K562 (cell line): ENCODE measurements around the gene TXN2. TPM values are rescaled to one million over a fixed set of nuclear protein-coding genes. Genes with fewer than 3 reads are reported as not detected.

Experiments used
- ATF7 ChIP-seq: fragments of 450-650 bp; IDR thresholded peaks from 2 replicates; pipeline ENCODE4 v1.7.1; 2014; ENCODE audit warnings: mild to moderate bottlenecking, moderate library complexity
- CREB3 ChIP-seq: fragments of 450-650 bp; conservative IDR thresholded peaks from 2 replicates; pipeline ENCODE4 v1.6.1; 2016; ENCODE audit warnings: missing genetic modification characterization, low read depth, mild to moderate bottlenecking, missing compliant biosample characterization, moderate library complexity
- GABPB2 ChIP-seq: fragments of 250-450 bp; sonication (Bioruptor Pico); conservative IDR thresholded peaks from 2 replicates; pipeline ENCODE4 v1.5.1; 2021; ENCODE audit warnings: mild to moderate bottlenecking
- KLF16 ChIP-seq: IDR thresholded peaks from 2 replicates; pipeline ENCODE4 v1.6.1; 2016; ENCODE audit warnings: antibody characterized with exemption
- L3MBTL2 ChIP-seq: fragments of 450-650 bp; IDR thresholded peaks from 2 replicates; pipeline ENCODE4 v1.6.1; 2016; ENCODE audit warnings: mild to moderate bottlenecking, moderate library complexity
- POLR2AphosphoS2 ChIP-seq: IDR thresholded peaks from 2 replicates; pipeline ENCODE4 v1.6.1; 2012; ENCODE audit warnings: low read length, improper control_type of control experiment
- RB1 ChIP-seq: fragments of 450-650 bp; IDR thresholded peaks from 2 replicates; pipeline ENCODE4 v1.6.1; 2017; ENCODE audit warnings: low read depth, mild to moderate bottlenecking
- STAG1 ChIP-seq: sonication (generic); formaldehyde crosslinking; IDR thresholded peaks from 2 replicates; pipeline ENCODE4 v1.5.0; 2020; ENCODE audit warnings: missing genetic modification reagents, borderline replicate concordance
- SUPT5H ChIP-seq: fragments of 450-650 bp; IDR thresholded peaks from 2 replicates; pipeline ENCODE4 v1.6.1; 2016
- polyA plus RNA-seq, 8 experiments: library from polyadenylated mRNA; depleted of rRNA in 4 of 8; stranded (reverse) in 5 of 8; unstranded in 3 of 8; fragments of >200 nt; fragmentation: Nextera tagmentation in 2 of 8; fragmentation: Illumina TruSeq in 1 of 8; extraction: Ambion mirVana in 2 of 8; extraction: Trizol in 1 of 8; gene quantifications; 2 replicates each; pipeline versions ENCODE4 v1.2.1 to v1.2.3, GENCODE V29; 2011 to 2014; ENCODE audit warnings: inconsistent platforms in 1 of 8, missing spikeins in 1 of 8
- total RNA-seq, 7 experiments: library from RNA; depleted of rRNA in 6 of 7; stranded (reverse); fragments of >200 nt in 6 of 7; fragmentation: Illumina TruSeq in 2 of 7; extraction: Trizol in 2 of 7; gene quantifications; 2 replicates each; pipeline versions ENCODE4 v1.2.1 to v1.2.3, GENCODE V29; 2011 to 2021; ENCODE audit warnings: low replicate concordance in 1 of 7
- TF ChIP-seq, protein P1 (sequence below), 2 experiments: fragments of 450-650 bp; formaldehyde crosslinking in 1 of 2; IDR thresholded peaks; 2 replicates each; pipeline versions ENCODE4 v1.4.0 to v1.6.1; 2014 to 2020; ENCODE audit warnings: mild to moderate bottlenecking in 2 of 2, borderline replicate concordance in 1 of 2, low read depth in 1 of 2
- TF ChIP-seq, protein P2 (sequence below): fragments of 450-650 bp; IDR thresholded peaks from 2 replicates; pipeline ENCODE4 v1.6.1; 2017; ENCODE audit warnings: antibody characterized with exemption, mild to moderate bottlenecking

Gene TXN2
- total and polyA plus RNA-seq, 9 of the 15 experiments (the other 6 are each of a cell fraction or from before 2014, with no cell fraction given), result 48.5 to 399 (median 118) TPM

DNA sequence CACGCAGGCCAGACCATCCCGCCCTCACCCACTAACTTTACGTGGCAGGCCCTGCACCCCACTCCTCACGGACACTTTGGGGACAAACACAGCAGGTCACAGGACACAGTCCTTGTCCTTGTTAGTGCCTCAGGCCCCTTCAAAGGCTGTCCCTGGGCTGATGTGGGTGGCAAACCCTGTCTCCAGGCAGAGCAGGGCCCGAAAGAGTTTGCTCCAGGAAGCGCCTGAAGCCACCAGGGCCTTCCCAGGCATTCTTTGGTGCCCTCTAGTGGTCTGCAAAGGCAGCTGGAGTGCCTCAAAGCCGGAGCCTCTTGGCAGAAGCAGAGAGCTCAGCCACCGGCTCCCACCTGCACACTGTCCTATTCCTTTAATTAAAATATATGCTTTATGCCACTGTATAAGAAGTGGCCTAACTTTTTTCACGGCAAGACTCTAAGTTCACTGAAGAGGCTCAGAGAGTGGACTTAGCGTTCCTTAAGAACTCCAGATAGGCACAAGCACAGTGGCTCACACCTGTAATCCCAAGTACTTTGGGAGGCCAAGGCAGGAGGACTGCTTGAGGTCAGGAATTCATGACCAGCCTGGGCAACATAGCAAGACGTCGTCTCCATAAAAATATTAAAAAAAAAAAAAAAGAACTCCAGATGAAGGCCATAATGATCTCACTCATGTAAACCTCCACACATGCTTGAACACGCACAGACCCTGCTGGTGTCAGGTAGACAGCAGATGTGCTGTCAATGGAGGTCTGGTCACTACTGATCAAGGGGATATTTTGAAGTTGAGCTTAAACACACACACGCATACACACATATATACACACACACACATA lies 11.1 kb downstream of the TXN2 start (continued):
- TF ChIP-seq, protein P1, sequence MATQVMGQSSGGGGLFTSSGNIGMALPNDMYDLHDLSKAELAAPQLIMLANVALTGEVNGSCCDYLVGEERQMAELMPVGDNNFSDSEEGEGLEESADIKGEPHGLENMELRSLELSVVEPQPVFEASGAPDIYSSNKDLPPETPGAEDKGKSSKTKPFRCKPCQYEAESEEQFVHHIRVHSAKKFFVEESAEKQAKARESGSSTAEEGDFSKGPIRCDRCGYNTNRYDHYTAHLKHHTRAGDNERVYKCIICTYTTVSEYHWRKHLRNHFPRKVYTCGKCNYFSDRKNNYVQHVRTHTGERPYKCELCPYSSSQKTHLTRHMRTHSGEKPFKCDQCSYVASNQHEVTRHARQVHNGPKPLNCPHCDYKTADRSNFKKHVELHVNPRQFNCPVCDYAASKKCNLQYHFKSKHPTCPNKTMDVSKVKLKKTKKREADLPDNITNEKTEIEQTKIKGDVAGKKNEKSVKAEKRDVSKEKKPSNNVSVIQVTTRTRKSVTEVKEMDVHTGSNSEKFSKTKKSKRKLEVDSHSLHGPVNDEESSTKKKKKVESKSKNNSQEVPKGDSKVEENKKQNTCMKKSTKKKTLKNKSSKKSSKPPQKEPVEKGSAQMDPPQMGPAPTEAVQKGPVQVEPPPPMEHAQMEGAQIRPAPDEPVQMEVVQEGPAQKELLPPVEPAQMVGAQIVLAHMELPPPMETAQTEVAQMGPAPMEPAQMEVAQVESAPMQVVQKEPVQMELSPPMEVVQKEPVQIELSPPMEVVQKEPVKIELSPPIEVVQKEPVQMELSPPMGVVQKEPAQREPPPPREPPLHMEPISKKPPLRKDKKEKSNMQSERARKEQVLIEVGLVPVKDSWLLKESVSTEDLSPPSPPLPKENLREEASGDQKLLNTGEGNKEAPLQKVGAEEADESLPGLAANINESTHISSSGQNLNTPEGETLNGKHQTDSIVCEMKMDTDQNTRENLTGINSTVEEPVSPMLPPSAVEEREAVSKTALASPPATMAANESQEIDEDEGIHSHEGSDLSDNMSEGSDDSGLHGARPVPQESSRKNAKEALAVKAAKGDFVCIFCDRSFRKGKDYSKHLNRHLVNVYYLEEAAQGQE (IDR thresholded peaks at IDR 0.05; ENCODE audit: borderline replicate concordance), result peak; percentile 84
- TF ChIP-seq, protein P1 (CRISPR knock-in tag; IDR thresholded peaks at IDR 0.05; ENCODE audit: low read depth), result no peak
- TF ChIP-seq L3MBTL2, result peak; percentile 20; the same call in 1 of the 2 replicates
- no peak for TF ChIP-seq GABPB2 (CRISPR knock-in tag)
- peak; percentile 77; the same call in 1 of the 2 replicates for TF ChIP-seq STAG1 (CRISPR knock-in tag)
- TF ChIP-seq RB1, result peak; percentile 71
- TF ChIP-seq, protein P2, sequence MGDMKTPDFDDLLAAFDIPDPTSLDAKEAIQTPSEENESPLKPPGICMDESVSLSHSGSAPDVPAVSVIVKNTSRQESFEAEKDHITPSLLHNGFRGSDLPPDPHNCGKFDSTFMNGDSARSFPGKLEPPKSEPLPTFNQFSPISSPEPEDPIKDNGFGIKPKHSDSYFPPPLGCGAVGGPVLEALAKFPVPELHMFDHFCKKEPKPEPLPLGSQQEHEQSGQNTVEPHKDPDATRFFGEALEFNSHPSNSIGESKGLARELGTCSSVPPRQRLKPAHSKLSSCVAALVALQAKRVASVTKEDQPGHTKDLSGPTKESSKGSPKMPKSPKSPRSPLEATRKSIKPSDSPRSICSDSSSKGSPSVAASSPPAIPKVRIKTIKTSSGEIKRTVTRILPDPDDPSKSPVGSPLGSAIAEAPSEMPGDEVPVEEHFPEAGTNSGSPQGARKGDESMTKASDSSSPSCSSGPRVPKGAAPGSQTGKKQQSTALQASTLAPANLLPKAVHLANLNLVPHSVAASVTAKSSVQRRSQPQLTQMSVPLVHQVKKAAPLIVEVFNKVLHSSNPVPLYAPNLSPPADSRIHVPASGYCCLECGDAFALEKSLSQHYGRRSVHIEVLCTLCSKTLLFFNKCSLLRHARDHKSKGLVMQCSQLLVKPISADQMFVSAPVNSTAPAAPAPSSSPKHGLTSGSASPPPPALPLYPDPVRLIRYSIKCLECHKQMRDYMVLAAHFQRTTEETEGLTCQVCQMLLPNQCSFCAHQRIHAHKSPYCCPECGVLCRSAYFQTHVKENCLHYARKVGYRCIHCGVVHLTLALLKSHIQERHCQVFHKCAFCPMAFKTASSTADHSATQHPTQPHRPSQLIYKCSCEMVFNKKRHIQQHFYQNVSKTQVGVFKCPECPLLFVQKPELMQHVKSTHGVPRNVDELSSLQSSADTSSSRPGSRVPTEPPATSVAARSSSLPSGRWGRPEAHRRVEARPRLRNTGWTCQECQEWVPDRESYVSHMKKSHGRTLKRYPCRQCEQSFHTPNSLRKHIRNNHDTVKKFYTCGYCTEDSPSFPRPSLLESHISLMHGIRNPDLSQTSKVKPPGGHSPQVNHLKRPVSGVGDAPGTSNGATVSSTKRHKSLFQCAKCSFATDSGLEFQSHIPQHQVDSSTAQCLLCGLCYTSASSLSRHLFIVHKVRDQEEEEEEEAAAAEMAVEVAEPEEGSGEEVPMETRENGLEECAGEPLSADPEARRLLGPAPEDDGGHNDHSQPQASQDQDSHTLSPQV, result peak; percentile 34; the same call in 1 of the 2 replicates
- 0 out of 2 replicates have a peak, but pooled peaks have one; percentile 17 for TF ChIP-seq KLF16
- TF ChIP-seq CREB3 (tag), result no peak
- peak; percentile 5; the same call in 1 of the 2 replicates for TF ChIP-seq SUPT5H
- 0 out of 2 replicates have a peak, but pooled peaks have one; percentile 29 for TF ChIP-seq ATF7
- TF ChIP-seq POLR2AphosphoS2, result 0 out of 2 replicates have a peak, but pooled peaks have one; percentile 36
